Lung (tissue), 12 donors: Measurements from ENCODE around the gene MSTN. TPM values are rescaled to one million over a fixed set of nuclear protein-coding genes. Genes with fewer than 3 reads are reported as not detected.

ENCODE experiments used
- ATAC-seq: fragments of 200-7000 bp; cut with Tn5 transposase; one replicate; pipeline ENCODE4 v1.9.1; 2020; ENCODE audit warnings: moderate number of reproducible peaks; ENCODE audit not compliant: insufficient read depth, low FRiP score
- DNase-seq, 3 donors: peaks; one replicate each; pipeline ENCODE4 v3.0.0-alpha.2; 2013 to 2017
- H3K27ac ChIP-seq, 2 donors: one replicate each; pipeline ENCODE4 v1.5.1; 2013; ENCODE audit warnings: mild to moderate bottlenecking in 2 of 2, moderate library complexity in 2 of 2, control low read depth in 1 of 2, inconsistent platforms in 1 of 2, low read depth in 1 of 2, low read length in 1 of 2
- H3K27me3 ChIP-seq, 3 donors: one replicate each; pipeline ENCODE4 v1.5.1; 2013; ENCODE audit warnings: low read length in 2 of 3; ENCODE audit not compliant: control insufficient read depth in 3 of 3, insufficient read depth in 3 of 3
- H3K36me3 ChIP-seq, 4 donors: one replicate each; pipeline ENCODE4 v1.5.1; 2013; ENCODE audit warnings: low read length in 4 of 4, mild to moderate bottlenecking in 1 of 4, moderate library complexity in 1 of 4; ENCODE audit not compliant: control insufficient read depth in 4 of 4, insufficient read depth in 4 of 4
- H3K4me1 ChIP-seq, 5 donors: one replicate each; pipeline ENCODE4 v1.5.1; 2013; ENCODE audit warnings: low read length in 5 of 5, mild to moderate bottlenecking in 2 of 5, moderate library complexity in 1 of 5; ENCODE audit not compliant: control insufficient read depth in 5 of 5, insufficient read depth in 5 of 5
- H3K4me3 ChIP-seq: one replicate; pipeline ENCODE4 v1.5.1; 2013; ENCODE audit warnings: mild to moderate bottlenecking, control low read depth, moderate library complexity
- H3K9ac ChIP-seq, 2 donors: one replicate each; pipeline ENCODE4 v1.5.1; 2013; ENCODE audit warnings: low read length in 2 of 2, control low read depth in 1 of 2; ENCODE audit not compliant: insufficient read depth in 1 of 2
- H3K9me3 ChIP-seq, 4 donors: one replicate each; pipeline ENCODE4 v1.5.1; 2013; ENCODE audit warnings: low read length in 3 of 4, mild to moderate bottlenecking in 1 of 4, moderate library complexity in 1 of 4; ENCODE audit not compliant: control insufficient read depth in 4 of 4, insufficient read depth in 3 of 4
- CTCF ChIP-seq: IDR thresholded peaks from 2 replicates; pipeline ENCODE4 v1.5.1; 2012; ENCODE audit warnings: mild to moderate bottlenecking; ENCODE audit errors: control extremely low read depth, extremely low read depth
- WGBS, 2 donors: extraction: QIAGEN DNeasy Blood & Tissue Kit; methylation state at CpG; one replicate each; pipeline ENCODE4 v1.1.7; 2013; 5-methylcytosine and 5-hydroxymethylcytosine counted together
- polyA plus RNA-seq, 2 donors: library from polyadenylated mRNA; stranded (reverse); fragments of 200-250 nt; gene quantifications; one replicate each; pipeline ENCODE4 v1.2.1, GENCODE V29; 2013
- total RNA-seq, 2 donors: library from RNA; depleted of rRNA in 1 of 2; stranded (reverse); fragments of >200 nt in 1 of 2; gene quantifications; one replicate each; pipeline ENCODE4 v1.2.1, GENCODE V29; 2014 to 2021
- donor health status: control.
- donor health status: control.
- donor health status: Bipolar disorder and iron deficiency.
- donor health status: healthy.
- donor health status: DM: yes; HTN: yes; CAD: no.

The MSTN gene
- total and polyA plus RNA-seq, 4 donors = 0.05 to 0.46 (median 0.25) TPM

- DNase-seq (no peak), ATAC-seq (no peak)
- no peak overlapping the region for H3K9ac ChIP-seq
- H3K4me1 ChIP-seq = no peaks in the 10 kb centered on the region
- no peaks in the 10 kb centered on the region for H3K27me3 ChIP-seq
- H3K4me3 ChIP-seq = no peak overlapping the region
- no peak for TF ChIP-seq CTCF
- no peaks in the 10 kb centered on the region for H3K36me3 ChIP-seq
- no peaks in the 10 kb centered on the region for H3K9me3 ChIP-seq
- no peak overlapping the region for H3K27ac ChIP-seq
- 98% methylated on average over 4 of the region's 4 CpGs for WGBS, 2 donors
These were observed 2.5 kb downstream of the MSTN start for GRCh38 chr2:190060019-190060418.

GRCh38 chr2:190053426-190053825, 9.1 kb downstream of the MSTN start:
- Histone ChIP-seq H3K27me3 (no peaks in the 10 kb centered on the region), H3K4me1 (no peaks in the 10 kb centered on the region), H3K27ac (no peak overlapping the region), H3K9ac (no peak overlapping the region), H3K36me3 (no peaks in the 10 kb centered on the region), H3K4me3 (no peak overlapping the region), H3K9me3 (no peaks in the 10 kb centered on the region)
- 72 to 80% methylated on average over 5 of the region's 5 CpGs for WGBS, 2 donors
- TF ChIP-seq CTCF = no peak
- no peak for ATAC-seq
- no peak for DNase-seq

GRCh38 chr2:190052307-190052706, 10.2 kb downstream of the MSTN start:
- Histone ChIP-seq H3K36me3 (no peaks in the 10 kb centered on the region), H3K4me1 (no peaks in the 10 kb centered on the region), H3K9me3 (no peaks in the 10 kb centered on the region), H3K4me3 (no peak overlapping the region), H3K9ac (no peak overlapping the region), H3K27me3 (no peaks in the 10 kb centered on the region), H3K27ac (no peak overlapping the region)
- TF ChIP-seq CTCF = no peak
- 91 to 95% methylated on average over 5 of the region's 5 CpGs for WGBS, 2 donors
- ATAC-seq (no peak), DNase-seq (no peak)

GRCh38 chr2:190051223-190051622, 11.3 kb downstream of the MSTN start:
- ATAC-seq (no peak), DNase-seq (no peak)
- H3K4me1 ChIP-seq = no peaks in the 10 kb centered on the region
- H3K4me3 ChIP-seq = no peak overlapping the region
- no peaks in the 10 kb centered on the region for H3K36me3 ChIP-seq
- H3K9ac ChIP-seq = no peak overlapping the region
- no peaks in the 10 kb centered on the region for H3K27me3 ChIP-seq
- no peak overlapping the region for H3K27ac ChIP-seq
- no peaks in the 10 kb centered on the region for H3K9me3 ChIP-seq
- no peak for TF ChIP-seq CTCF
